Stimulated activated CD4-positive, alpha-beta T cell treated with anti-CD3 and anti-CD28 coated beads, Interleukin-15, amount 100 ng/mL, for 1 hour (primary cell): ENCODE data around the gene VAV1.
"Not testable (repeated sequence)": the region's sequence is repeated elsewhere in the genome, so short reads cannot be mapped to it uniquely, and the experiment has no call there.

Experiments
- DNase-seq, 2 donors: peaks; one replicate each; pipeline ENCODE4 v3.0.0-alpha.2; 2020; ENCODE audit warnings: low read depth in 1 of 2, low spot score in 1 of 2

The VAV1 gene

GRCh38 chr19:6812612-6813011 lies 40.1 kb downstream of the VAV1 start:
- no peak for DNase-seq

GRCh38 chr19:6813659-6814058 lies 41.2 kb downstream of the VAV1 start:
- DNase-seq = no peak

- no peak for DNase-seq
Observed at GRCh38 chr19:6817179-6817578, 44.7 kb downstream of the VAV1 start.

GRCh38 chr19:6818246-6818645 lies 45.7 kb downstream of the VAV1 start:
- no peak for DNase-seq

- DNase-seq = no peak
Observed at GRCh38 chr19:6819323-6819722, 46.8 kb downstream of the VAV1 start.

DNA sequence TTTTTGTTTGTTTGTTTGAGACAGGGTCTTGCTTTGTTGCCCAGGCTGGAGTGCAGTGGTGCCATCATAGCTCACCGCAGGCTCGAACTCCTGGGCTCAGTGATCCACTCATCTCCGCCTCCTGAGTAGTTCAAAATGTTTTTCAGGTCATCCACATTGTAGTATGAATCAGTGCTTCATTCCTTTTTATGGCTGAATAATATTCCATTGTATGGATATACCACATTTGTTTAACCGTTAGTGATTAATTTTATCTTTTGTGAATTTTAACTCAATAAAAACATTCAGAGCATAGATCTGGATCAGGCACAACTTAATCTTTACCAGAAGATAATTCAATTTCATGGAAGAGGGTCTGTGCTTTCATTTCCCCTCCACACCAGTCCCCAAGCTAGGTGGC lies 47.7 kb downstream of the VAV1 start:
- DNase-seq = no peak

- DNase-seq = no peak
Observed at GRCh38 chr19:6821639-6822310, 49.3 kb downstream of the VAV1 start.

- DNase-seq = no peak
Observed at GRCh38 chr19:6822311-6822670, 49.8 kb downstream of the VAV1 start.

DNA sequence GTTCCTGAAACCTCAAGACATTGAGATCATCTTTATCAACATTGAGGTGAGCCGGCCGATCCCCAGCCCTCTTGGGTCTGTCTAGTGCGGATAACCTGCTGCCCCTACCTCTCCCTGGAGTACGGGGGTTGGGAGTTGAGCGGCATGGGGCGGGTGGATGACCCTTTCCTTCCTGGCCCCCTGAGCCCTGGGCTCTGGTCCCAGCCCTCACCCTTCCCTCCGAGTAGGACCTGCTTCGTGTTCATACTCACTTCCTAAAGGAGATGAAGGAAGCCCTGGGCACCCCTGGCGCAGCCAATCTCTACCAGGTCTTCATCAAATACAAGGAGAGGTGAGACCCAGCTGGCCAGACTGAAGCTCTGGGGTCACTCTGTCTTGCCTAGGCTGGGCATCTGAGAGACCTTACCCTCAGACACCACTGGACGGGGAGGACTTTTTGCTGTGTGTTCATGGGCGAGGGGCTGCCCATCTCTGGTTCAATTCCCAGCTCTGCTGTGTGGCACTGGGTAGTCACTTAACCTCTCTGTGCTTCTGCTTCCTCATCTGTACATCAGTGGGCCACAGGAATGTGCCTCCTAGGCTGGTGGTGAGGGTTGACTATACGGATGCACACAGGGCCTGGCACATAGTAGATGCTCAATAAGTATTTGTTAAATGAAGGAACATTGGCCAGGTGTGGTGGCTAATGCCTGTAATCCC lies 52.7 kb downstream of the VAV1 start:
- no peak for DNase-seq

- DNase-seq = no peak
Observed at GRCh38 chr19:6826281-6826920, 53.9 kb downstream of the VAV1 start.

DNA sequence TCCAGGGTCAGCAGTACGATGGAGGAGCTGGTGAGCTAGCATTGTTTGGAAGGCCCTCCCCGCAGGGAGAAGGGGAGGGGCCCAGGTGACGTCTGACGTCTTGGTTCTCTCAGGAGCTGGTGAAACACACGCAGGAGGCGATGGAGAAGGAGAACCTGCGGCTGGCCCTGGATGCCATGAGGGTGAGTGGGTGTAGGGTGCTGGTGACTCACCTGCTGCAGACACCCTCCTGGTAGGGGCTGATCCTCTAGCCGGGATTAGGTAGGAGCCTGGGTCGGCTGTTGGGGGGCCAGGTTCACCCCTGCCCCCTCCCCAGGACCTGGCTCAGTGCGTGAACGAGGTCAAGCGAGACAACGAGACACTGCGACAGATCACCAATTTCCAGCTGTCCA lies 55.8 kb downstream of the VAV1 start:
- DNase-seq = no peak

GRCh38 chr19:6828698-6829633 lies 56.5 kb downstream of the VAV1 start:
- peak in 1 of 2 donors; percentile 13 for DNase-seq

GRCh38 chr19:6829829-6830228 lies 57.3 kb downstream of the VAV1 start:
- not testable (repeated sequence) for DNase-seq

- not testable (repeated sequence) for DNase-seq
Observed at GRCh38 chr19:6831084-6831483, 58.6 kb downstream of the VAV1 start.

DNA sequence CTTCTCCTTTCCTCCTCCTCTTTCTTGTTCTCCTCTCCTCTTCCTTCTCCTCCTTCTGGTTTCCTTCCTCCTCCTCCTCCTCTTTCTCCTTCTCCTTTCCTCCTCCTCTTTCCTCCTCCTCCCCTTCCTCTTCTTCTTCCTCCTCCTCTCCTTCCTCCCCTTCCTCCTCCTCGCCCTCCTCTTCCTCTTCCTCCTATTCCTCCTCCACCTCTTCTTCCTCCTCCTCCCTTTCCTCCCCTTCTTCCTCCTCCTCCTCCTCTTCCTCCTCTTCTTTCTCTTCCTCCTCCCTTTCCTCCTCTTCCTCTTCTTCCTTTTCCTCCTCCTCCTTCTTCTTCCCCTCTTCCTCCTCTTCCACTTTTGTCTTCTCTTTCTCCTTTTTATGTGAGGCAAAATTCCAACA lies 59.9 kb downstream of the VAV1 start:
- no peak for DNase-seq

DNA sequence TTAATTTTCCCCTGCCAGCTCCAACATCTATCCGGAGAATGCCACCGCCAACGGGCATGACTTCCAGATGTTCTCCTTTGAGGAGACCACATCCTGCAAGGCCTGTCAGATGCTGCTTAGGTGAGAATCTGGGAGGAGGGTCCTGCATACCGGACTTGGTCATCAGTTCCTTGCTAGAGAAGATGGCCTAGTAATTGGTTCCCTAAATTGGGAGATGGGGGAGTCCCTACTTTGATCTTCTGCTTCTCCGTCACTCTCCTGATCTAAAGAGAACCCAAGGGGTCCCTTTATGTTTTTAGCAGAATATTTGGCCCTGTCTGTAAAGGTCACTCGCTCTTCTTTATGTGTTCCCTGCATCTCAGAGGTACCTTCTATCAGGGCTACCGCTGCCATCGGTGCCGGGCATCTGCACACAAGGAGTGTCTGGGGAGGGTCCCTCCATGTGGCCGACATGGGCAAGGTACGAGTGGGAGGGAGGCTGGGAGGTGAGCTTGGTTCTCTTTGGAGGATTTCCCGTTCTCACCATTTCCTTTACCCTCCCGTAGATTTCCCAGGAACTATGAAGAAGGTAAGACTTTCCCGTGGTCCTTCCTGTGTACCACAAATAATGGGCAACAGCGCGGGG lies 60.8 kb downstream of the VAV1 start:
- no peak for DNase-seq

- DNase-seq = no peak
Observed at GRCh38 chr19:6834433-6834832, 61.9 kb downstream of the VAV1 start.

DNA sequence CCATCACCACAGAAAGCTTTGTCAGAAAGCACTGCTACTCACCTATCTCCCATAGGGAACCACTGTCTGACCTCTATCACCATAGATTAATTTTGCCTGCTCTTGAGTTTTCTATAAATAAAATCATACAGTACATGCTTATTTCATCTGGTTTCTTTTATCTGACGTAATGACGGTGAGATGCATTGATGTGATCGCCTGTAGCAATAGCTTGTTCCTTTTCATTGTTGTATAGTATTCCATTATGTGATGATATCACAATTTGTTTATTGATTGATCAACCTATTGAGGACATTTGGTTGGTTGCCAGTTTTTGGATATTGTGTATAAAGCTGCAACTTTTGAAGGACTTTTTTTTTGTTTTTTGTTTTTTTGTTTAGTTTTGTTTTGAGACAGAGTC lies 63.0 kb downstream of the VAV1 start:
- no peak for DNase-seq

DNA sequence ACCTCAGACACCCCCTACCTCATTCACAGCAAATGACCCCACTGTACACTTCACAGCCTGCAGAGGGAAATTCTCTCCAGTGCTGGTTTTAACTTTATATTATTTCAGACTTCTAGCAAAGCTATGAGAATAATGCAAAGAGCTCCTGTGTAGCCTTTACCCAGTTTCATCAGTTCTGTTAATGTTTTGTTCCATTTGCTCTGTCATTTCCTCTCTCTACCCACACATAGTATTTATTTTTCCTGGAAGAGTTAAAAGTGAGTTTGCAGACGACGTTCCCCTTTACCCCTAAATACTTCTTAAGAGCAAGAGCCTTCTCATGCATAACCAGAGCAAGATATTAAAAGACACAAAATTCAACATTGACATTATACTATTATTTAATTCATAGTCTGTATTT lies 65.0 kb downstream of the VAV1 start:
- DNase-seq = no peak

DNA sequence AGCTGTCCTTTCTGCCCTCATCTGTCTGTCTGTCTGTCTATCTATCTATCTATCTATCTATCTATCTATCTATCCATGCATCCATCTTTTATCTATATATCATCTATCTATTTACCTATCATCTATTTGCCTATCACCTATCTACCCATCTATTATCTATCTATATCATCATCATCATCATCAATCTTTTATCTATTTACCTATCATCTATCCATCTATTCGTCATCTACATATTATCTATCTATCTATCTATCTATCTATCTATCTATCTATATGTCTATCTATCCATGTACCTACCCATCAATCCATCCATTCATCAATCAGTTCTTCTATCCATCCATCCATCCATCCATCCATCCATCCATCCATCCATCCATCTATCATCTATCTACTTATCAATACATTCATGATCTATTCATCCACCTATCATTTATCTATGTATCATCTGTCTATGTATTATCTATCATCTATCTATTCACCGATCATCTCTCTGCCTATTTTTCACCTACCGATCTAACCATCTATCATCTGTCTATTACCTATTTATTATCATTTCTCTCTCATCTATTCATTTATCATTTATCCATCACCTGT lies 65.7 kb downstream of the VAV1 start:
- no peak for DNase-seq
